Psoas muscle (tissue), 8 donors: ENCODE measurements around the gene ETS1. TPM values are rescaled to one million over a fixed set of nuclear protein-coding genes. Genes with fewer than 3 reads are reported as not detected.

Experiments used
- ATAC-seq, 4 donors: fragments of 200-7000 bp; cut with Tn5 transposase; one replicate each; pipeline ENCODE4 v1.9.1; 2020; ENCODE audit warnings: moderate library complexity in 3 of 4, mild to moderate bottlenecking in 2 of 4
- DNase-seq, 2 donors: peaks; one replicate each; pipeline ENCODE4 v3.0.0-alpha.2; 2020
- H3K27ac ChIP-seq: fragments of 200-600 bp; one replicate; pipeline ENCODE4 v1.8.0; 2022
- H3K27me3 ChIP-seq, 3 donors: fragments of 200-600 bp in 1 of 3; one replicate each; pipeline versions ENCODE4 v1.6.1 to v1.8.0; 2013 to 2022; ENCODE audit warnings: low read length in 2 of 3, mild to moderate bottlenecking in 2 of 3, moderate library complexity in 1 of 3; ENCODE audit not compliant: insufficient read depth in 3 of 3
- H3K36me3 ChIP-seq, 2 donors: fragments of 200-600 bp in 1 of 2; one replicate each; pipeline versions ENCODE4 v1.6.1 to v1.8.0; 2013 to 2022; ENCODE audit warnings: low read depth in 1 of 2, mild to moderate bottlenecking in 1 of 2, moderate library complexity in 1 of 2; ENCODE audit not compliant: insufficient read depth in 1 of 2
- H3K4me1 ChIP-seq: fragments of 200-600 bp; one replicate; pipeline ENCODE4 v1.8.0; 2022
- H3K4me3 ChIP-seq: fragments of 200-600 bp; one replicate; pipeline ENCODE4 v1.8.0; 2022; ENCODE audit warnings: mild to moderate bottlenecking
- H3K9me3 ChIP-seq: fragments of 200-600 bp; one replicate; pipeline ENCODE4 v1.8.0; 2022
- CTCF ChIP-seq: fragments of 200-600 bp; IDR thresholded peaks from one replicate; pipeline ENCODE4 v1.8.0; 2022; ENCODE audit warnings: antibody characterized with exemption
- WGBS, 3 donors: extraction: QIAGEN DNeasy Blood & Tissue Kit; methylation state at CpG; one replicate each; pipeline versions ENCODE4 v1.1.6 to v1.1.7; 2013; 5-methylcytosine and 5-hydroxymethylcytosine counted together
- intact Hi-C, 2 donors: fragments of 100-400 bp; cut with DNase I; formaldehyde crosslinking; loops; one replicate each; pipeline versions ENCODE4 v1.11.0 to v1.14.2; 2022
- polyA plus RNA-seq, 3 donors: library from polyadenylated mRNA; stranded (reverse); fragments of 200-250 nt; gene quantifications; one replicate each; pipeline ENCODE4 v1.2.3, GENCODE V29; 2013
- total RNA-seq, 4 donors: library from RNA; stranded (reverse); fragmentation: NEBNext Ultra II Directional in 2 of 4; extraction: Animal tissue kit (Norgen Biotek cat#: 25700) in 2 of 4; gene quantifications; one replicate each; pipeline versions ENCODE4 v1.2.1 to v1.2.4, GENCODE V29; 2021 to 2023
- donor health status: healthy with polysubstance abuse.
- donor health status: DM: no; HTN: no; CAD: no; lungs with moderate emphysema.
- donor health status: Bipolar disorder and iron deficiency.
- donor health status: healthy.
- donor health status: DM: yes; HTN: yes; CAD: no.
- donor health status: DM: no; HTN: no; CAD: no.
- donor health status: DM: no; HTN: no; CAD: no.
- donor health status: DM: yes; HTN: yes; CAD: no.

The ETS1 gene
- total and polyA plus RNA-seq, 7 donors, result 8.5 to 32.4 (median 19.3) TPM

GRCh38 chr11:128515826-128516778 lies 71.3 kb downstream of the ETS1 start:
- H3K4me3 ChIP-seq, result peak overlapping the region; percentile 88
- H3K27me3 ChIP-seq, result no peaks in the 10 kb centered on the region
- TF ChIP-seq CTCF, result no peak
- no peak for ATAC-seq
- H3K36me3 ChIP-seq, result peaks cover 0 to 9% of the 10 kb centered on the region in 2 donors
- 47 to 56% (median 49%) methylated on average over 10 of the region's 10 CpGs for WGBS, 3 donors
- peak overlapping the region; percentile 5 for H3K27ac ChIP-seq
- H3K4me1 ChIP-seq, result peaks cover 46% of the 10 kb centered on the region
- H3K9me3 ChIP-seq, result no peaks in the 10 kb centered on the region
- intact Hi-C loops, result no loop called here
- no peak for DNase-seq

GRCh38 chr11:128515086-128515485 lies 72.3 kb downstream of the ETS1 start:
- no peak for ATAC-seq
- no peak for DNase-seq
- Histone ChIP-seq H3K27me3 (no peaks in the 10 kb centered on the region), H3K27ac (no peak overlapping the region), H3K4me3 (peak overlapping the region; percentile 88), H3K36me3 (peaks cover 0 to 9% of the 10 kb centered on the region in 2 donors), H3K9me3 (no peaks in the 10 kb centered on the region), H3K4me1 (peaks cover 45% of the 10 kb centered on the region)
- TF ChIP-seq CTCF, result no peak
- intact Hi-C loops, result no loop called here
- WGBS, 3 donors, result 66 to 71% (median 70%) methylated on average over 6 of the region's 6 CpGs

GRCh38 chr11:128513915-128514681 lies 73.3 kb downstream of the ETS1 start:
- H3K4me1 ChIP-seq, result peaks cover 51% of the 10 kb centered on the region
- no peak for TF ChIP-seq CTCF
- intact Hi-C loops, result no loop called here
- H3K36me3 ChIP-seq, result peaks cover 0 to 9% of the 10 kb centered on the region in 2 donors
- no peak overlapping the region for H3K4me3 ChIP-seq
- WGBS, 3 donors, result 76 to 81% (median 81%) methylated on average over 6 of the region's 6 CpGs
- ATAC-seq (no peak), DNase-seq (no peak)
- H3K27ac ChIP-seq, result no peak overlapping the region
- H3K27me3 ChIP-seq, result no peaks in the 10 kb centered on the region
- H3K9me3 ChIP-seq, result no peaks in the 10 kb centered on the region

GRCh38 chr11:128512474-128512996 lies 74.8 kb downstream of the ETS1 start:
- H3K4me1 ChIP-seq, result peaks cover 65% of the 10 kb centered on the region
- no peak for ATAC-seq
- no peak for DNase-seq

More at GRCh38 chr11:128512474-128512996, 74.8 kb downstream of the ETS1 start:
- 69 to 83% (median 71%) methylated on average over 14 of the region's 14 CpGs for WGBS, 3 donors
- Histone ChIP-seq H3K36me3 (peaks cover 0 to 9% of the 10 kb centered on the region in 2 donors), H3K27me3 (no peaks in the 10 kb centered on the region), H3K4me3 (no peak overlapping the region), H3K27ac (no peak overlapping the region), H3K9me3 (no peaks in the 10 kb centered on the region)
- intact Hi-C loops, result no loop called here
- no peak for TF ChIP-seq CTCF
